BJ (cell line): Measurements from ENCODE around the gene KRT2. TPM values are rescaled to one million over a fixed set of nuclear protein-coding genes. Genes with fewer than 3 reads are reported as not detected.

Source experiments
- CTCF ChIA-PET: fragments of 350-600 bp; formaldehyde crosslinking; extraction: SDS; loops from one replicate; lab custom pipeline; 2021; ENCODE audit warnings: antibody characterized with exemption, inconsistent platforms; lab: Yijun Ruan, JAX
- POLR2A ChIA-PET: fragments of 300-600 bp; sonication (Branson Sonifier 250); formaldehyde crosslinking; extraction: SDS; loops from one replicate; lab custom pipeline; 2021; ENCODE audit warnings: antibody characterized with exemption; lab: Charles Lee
- DNase-seq: peaks from one replicate; pipeline ENCODE4 v3.0.0-alpha.2; 2011; ENCODE audit warnings: low read depth
- H3K27me3 ChIP-seq: 2 replicates; pipeline ENCODE4 v1.6.0; 2011; ENCODE audit warnings: low read length; ENCODE audit not compliant: control insufficient read depth, insufficient read depth
- H3K36me3 ChIP-seq: 2 replicates; pipeline ENCODE4 v1.5.1; 2011; ENCODE audit warnings: low read length; ENCODE audit not compliant: control insufficient read depth, insufficient read depth
- H3K4me3 ChIP-seq: 2 replicates; pipeline ENCODE4 v1.5.1; 2011; ENCODE audit warnings: low read depth, mild to moderate bottlenecking, control low read depth, low read length
- polyA plus RNA-seq: library from polyadenylated mRNA; depleted of rRNA; stranded (reverse); fragments of >200 nt; gene quantifications from 2 replicates; pipeline ENCODE4 v1.2.3, GENCODE V29; 2011; rRNA removed
- TF ChIP-seq, protein P1 (sequence below): IDR thresholded peaks from 2 replicates; pipeline ENCODE4 v1.5.1; 2011; ENCODE audit warnings: low read depth, mild to moderate bottlenecking, control low read depth, inconsistent platforms, low read length, moderate library complexity; ENCODE audit not compliant: insufficient read depth

The KRT2 gene
- polyA plus RNA-seq, 1 experiment, result not detected

DNA sequence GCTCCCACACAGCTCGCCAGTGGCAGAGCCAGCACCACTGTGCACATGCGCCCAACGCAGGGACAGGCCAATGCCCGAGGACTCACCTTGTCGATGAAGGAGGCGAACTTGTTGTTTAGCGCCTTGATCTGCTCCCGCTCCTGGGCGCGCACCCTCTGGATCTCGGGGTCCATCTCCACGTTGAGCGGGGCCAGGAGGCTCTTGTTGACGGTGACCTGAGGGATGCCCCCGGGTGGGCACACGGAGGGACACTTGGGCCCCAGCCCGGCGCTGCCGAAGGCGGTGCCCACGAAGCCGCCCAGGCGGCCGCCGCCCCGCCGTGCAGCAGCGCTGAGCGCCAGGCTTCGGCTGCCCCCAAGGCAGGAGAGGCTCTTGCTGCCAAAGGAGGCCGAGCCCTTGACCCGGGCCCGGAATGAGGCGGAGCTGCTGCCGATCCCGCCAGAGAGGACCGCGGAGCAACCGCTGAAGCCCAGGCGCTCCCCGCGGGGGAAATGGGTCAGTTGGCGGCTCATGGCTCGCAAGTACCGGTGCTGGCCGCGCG lies 51.0 kb downstream of the KRT2 start, which contains the start of gene KRT72:
Gene KRT72 (minus strand): TSS at position 523 of the 541 bp plus-strand sequence. CDS start 11 bp downstream, at position 512.
- TF ChIP-seq, protein P1, sequence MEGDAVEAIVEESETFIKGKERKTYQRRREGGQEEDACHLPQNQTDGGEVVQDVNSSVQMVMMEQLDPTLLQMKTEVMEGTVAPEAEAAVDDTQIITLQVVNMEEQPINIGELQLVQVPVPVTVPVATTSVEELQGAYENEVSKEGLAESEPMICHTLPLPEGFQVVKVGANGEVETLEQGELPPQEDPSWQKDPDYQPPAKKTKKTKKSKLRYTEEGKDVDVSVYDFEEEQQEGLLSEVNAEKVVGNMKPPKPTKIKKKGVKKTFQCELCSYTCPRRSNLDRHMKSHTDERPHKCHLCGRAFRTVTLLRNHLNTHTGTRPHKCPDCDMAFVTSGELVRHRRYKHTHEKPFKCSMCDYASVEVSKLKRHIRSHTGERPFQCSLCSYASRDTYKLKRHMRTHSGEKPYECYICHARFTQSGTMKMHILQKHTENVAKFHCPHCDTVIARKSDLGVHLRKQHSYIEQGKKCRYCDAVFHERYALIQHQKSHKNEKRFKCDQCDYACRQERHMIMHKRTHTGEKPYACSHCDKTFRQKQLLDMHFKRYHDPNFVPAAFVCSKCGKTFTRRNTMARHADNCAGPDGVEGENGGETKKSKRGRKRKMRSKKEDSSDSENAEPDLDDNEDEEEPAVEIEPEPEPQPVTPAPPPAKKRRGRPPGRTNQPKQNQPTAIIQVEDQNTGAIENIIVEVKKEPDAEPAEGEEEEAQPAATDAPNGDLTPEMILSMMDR, result no peak
- POLR2A ChIA-PET, result no interaction called here
- CTCF ChIA-PET, result no interaction called here
- peaks cover 21% of the 10 kb centered on the region for H3K27me3 ChIP-seq
- no peak for DNase-seq
- H3K4me3 ChIP-seq, result no peak within 1 kb of the TSS
- no peaks in the 10 kb centered on the region for H3K36me3 ChIP-seq

DNA sequence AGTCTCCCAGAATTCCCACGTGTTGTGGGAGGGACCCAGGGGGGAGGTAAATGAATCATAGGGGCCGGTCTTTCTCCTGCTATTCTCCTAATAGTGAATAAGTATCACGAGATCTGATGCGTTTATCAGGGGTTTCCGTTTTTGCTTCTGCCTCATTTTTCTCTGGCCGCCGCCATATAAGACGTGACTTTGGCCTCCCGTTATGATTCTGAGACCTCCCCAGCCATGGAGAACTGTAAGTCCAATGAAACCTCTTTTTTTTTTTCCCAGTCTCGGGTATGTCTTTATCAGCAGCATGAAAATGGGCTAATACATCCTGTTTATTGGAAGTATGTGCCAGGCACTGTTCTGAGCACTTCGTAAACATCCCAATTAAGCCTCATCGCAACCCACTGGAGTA lies 51.5 kb downstream of the KRT2 start:
- ChIA-PET CTCF (no interaction called here), POLR2A (no interaction called here)
- Histone ChIP-seq H3K4me3 (no peak overlapping the region), H3K36me3 (no peaks in the 10 kb centered on the region), H3K27me3 (peaks cover 21% of the 10 kb centered on the region)
- TF ChIP-seq, protein P1, result no peak
- no peak for DNase-seq

DNA sequence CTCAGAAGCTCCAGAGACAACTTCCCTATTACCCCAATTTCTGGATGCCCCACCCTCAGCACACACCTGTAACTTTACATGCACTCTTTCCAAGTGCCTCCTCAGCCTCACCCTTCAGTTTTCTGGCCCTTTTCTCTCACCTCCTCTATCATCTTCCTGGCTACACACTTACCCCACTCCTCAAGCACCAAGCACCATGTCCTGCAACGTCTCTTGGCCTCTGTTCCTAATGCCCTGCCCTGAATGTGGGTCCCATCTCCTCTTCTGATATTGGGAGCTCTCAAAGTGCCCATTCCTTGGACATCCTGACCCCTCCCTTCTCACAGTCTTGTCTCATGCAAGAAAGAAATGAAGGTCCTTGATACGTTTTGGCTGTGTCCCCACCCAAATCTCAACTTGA lies 51.9 kb downstream of the KRT2 start:
- ChIA-PET CTCF (interaction anchor here (1.0 to 1.1 kb wide), 2 partner anchors 17 to 285 kb away, joined by 3 read pairs; no protein-coding TSS in a partner anchor), POLR2A (no interaction called here)
- DNase-seq, result no peak
- H3K4me3 ChIP-seq, result no peak overlapping the region
- peaks cover 21% of the 10 kb centered on the region for H3K27me3 ChIP-seq
- H3K36me3 ChIP-seq, result no peaks in the 10 kb centered on the region
- TF ChIP-seq, protein P1, result no peak

DNA sequence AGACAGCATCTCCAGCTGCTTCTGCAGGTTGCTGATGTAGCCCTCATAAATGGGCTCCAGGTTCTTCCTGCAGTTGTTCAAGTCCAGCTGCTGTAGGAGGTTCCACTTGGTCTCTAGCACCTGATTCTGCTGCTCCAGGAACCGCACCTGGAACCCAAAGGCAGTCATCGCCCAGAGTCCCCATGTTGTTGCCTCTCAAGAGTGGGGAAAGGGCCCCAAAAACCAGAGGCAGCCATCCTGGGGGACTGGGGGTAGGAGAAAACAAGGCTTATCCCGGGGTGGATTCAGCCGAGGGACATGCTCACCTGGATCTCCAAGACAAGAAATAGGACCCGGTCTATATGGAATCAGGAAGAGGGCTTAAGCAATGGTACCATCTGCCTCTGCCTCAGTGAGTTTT lies 53.0 kb downstream of the KRT2 start:
- TF ChIP-seq, protein P1, result no peak
- CTCF ChIA-PET, result interaction anchor here (1.0 to 1.1 kb wide), 2 partner anchors 16 to 287 kb away, joined by 3 read pairs; no protein-coding TSS in a partner anchor
- no peak overlapping the region for H3K4me3 ChIP-seq
- H3K36me3 ChIP-seq, result no peaks in the 10 kb centered on the region
- peaks cover 17% of the 10 kb centered on the region for H3K27me3 ChIP-seq
- DNase-seq, result no peak
- POLR2A ChIA-PET, result no interaction called here

Other genes starting within 250 kb of the KRT2 start
- not detected in 2 replicates for gene KRT82, start 245.9 kb downstream of the KRT2 start, polyA plus RNA-seq
- gene KRT75, start 217.8 kb downstream of the KRT2 start, polyA plus RNA-seq, result not detected in 2 replicates
- gene KRT6B, start 200.1 kb downstream of the KRT2 start, polyA plus RNA-seq, result not detected in 2 replicates
- gene KRT6C, start 178.4 kb downstream of the KRT2 start, polyA plus RNA-seq, result not detected in 2 replicates
- not detected in 2 replicates for gene KRT6A, start 159.0 kb downstream of the KRT2 start, polyA plus RNA-seq
- gene KRT5, start 131.8 kb downstream of the KRT2 start, polyA plus RNA-seq, result not detected in 2 replicates
- not detected in 2 replicates for gene KRT71, start 99.1 kb downstream of the KRT2 start, polyA plus RNA-seq
- not detected in 2 replicates for gene KRT74, start 78.4 kb downstream of the KRT2 start, polyA plus RNA-seq
- not detected in 2 replicates for gene KRT72, start 50.7 kb downstream of the KRT2 start, polyA plus RNA-seq
- not detected in 2 replicates for gene KRT73, start 33.7 kb downstream of the KRT2 start, polyA plus RNA-seq
- not detected in 2 replicates for gene KRT1, start 28.2 kb upstream of the KRT2 start, polyA plus RNA-seq
- not detected in 2 replicates for gene KRT77, start 51.3 kb upstream of the KRT2 start, polyA plus RNA-seq
- not detected in 2 replicates for gene KRT76, start 125.1 kb upstream of the KRT2 start, polyA plus RNA-seq
- not detected in 2 replicates for gene KRT3, start 143.9 kb upstream of the KRT2 start, polyA plus RNA-seq
- 0.06 and 0.12 TPM in 2 replicates for gene KRT4, start 161.9 kb upstream of the KRT2 start, polyA plus RNA-seq
- not detected in 2 replicates for gene KRT79, start 182.1 kb upstream of the KRT2 start, polyA plus RNA-seq
- gene KRT78, start 196.8 kb upstream of the KRT2 start, polyA plus RNA-seq, result not detected in 2 replicates